Gastroesophageal sphincter (tissue), 3 donors: ENCODE data around the gene ATF6.

Source experiments
- EP300 ChIP-seq: sonication (generic); formaldehyde crosslinking; IDR thresholded peaks from one replicate; pipeline ENCODE4 v1.6.1; 2017; ENCODE audit warnings: antibody characterized with exemption, mild to moderate bottlenecking
- POLR2A ChIP-seq, 2 donors: fragments of 450-650 bp; IDR thresholded peaks; one replicate each; pipeline ENCODE4 v1.6.1; 2017; ENCODE audit warnings: antibody characterized with exemption in 2 of 2, mild to moderate bottlenecking in 2 of 2, moderate library complexity in 1 of 2
- TF ChIP-seq, protein P1 (sequence below), 4 experiments: fragments of 200-600 bp in 2 of 4; fragments of 450-650 bp in 2 of 4; sonication (generic) in 1 of 4; IDR thresholded peaks; one replicate each; pipeline ENCODE4 v1.5.1; 2017 to 2019; ENCODE audit warnings: antibody characterized with exemption in 4 of 4, mild to moderate bottlenecking in 2 of 4, moderate library complexity in 2 of 4

DNA sequence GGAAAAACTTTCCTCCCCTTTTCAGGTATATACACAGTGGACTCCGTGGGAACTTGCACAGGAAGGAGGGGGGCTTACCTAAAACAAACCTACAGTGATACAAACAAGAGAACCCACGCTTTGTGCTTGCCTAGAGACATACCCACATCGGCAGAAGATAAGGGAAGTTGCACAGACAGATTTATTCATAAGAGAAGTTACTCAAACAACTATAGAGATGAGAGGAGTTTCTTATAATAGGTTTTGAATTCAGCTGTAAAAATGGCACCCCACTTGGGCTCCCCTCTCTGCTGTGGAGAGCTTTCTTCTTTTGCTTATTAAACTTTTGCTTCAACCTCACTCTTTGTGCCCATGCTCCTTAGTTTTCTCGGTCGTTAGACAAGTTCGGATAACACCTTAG, 18.3 kb upstream of the ATF6 start:
- TF ChIP-seq, protein P1, sequence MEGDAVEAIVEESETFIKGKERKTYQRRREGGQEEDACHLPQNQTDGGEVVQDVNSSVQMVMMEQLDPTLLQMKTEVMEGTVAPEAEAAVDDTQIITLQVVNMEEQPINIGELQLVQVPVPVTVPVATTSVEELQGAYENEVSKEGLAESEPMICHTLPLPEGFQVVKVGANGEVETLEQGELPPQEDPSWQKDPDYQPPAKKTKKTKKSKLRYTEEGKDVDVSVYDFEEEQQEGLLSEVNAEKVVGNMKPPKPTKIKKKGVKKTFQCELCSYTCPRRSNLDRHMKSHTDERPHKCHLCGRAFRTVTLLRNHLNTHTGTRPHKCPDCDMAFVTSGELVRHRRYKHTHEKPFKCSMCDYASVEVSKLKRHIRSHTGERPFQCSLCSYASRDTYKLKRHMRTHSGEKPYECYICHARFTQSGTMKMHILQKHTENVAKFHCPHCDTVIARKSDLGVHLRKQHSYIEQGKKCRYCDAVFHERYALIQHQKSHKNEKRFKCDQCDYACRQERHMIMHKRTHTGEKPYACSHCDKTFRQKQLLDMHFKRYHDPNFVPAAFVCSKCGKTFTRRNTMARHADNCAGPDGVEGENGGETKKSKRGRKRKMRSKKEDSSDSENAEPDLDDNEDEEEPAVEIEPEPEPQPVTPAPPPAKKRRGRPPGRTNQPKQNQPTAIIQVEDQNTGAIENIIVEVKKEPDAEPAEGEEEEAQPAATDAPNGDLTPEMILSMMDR (IDR thresholded peaks at IDR 0.05): no peak
- TF ChIP-seq POLR2A (IDR thresholded peaks at IDR 0.05) (no peak), EP300 (no peak)
